GM19043 (cell line): ENCODE data around the gene CHRNA4.

Experiments
- ATAC-seq: cut with Tn5 transposase; IDR thresholded peaks from one replicate; pipeline ENCODE4 v1.9.1; 2021; ENCODE audit warnings: low read depth; ENCODE audit not compliant: unreplicated experiment

CHRNA4 gene

GRCh38 chr20:63360850-63361518, at the start of gene CHRNA4:
TSS of gene CHRNA4 (minus strand) at chr20:63361349. CDS start at chr20:63361165, 184 bp downstream.
- no peak for ATAC-seq

GRCh38 chr20:63409834-63410435, 48.8 kb upstream of the CHRNA4 start:
- ATAC-seq, result no peak

- ATAC-seq, result no peak
Measured at GRCh38 chr20:63409066-63409833, 48.1 kb upstream of the CHRNA4 start.

- no peak for ATAC-seq
Measured at GRCh38 chr20:63408684-63409046, 47.5 kb upstream of the CHRNA4 start.

- ATAC-seq, result no peak
Measured at GRCh38 chr20:63407928-63408683, 47.0 kb upstream of the CHRNA4 start.

- ATAC-seq, result no peak
Measured at GRCh38 chr20:63406617-63407245, 45.6 kb upstream of the CHRNA4 start.

- no peak for ATAC-seq
Measured at GRCh38 chr20:63406011-63406410, 44.9 kb upstream of the CHRNA4 start.

- ATAC-seq, result no peak
Measured at GRCh38 chr20:63405102-63405730, 44.1 kb upstream of the CHRNA4 start.

GRCh38 chr20:63404129-63405085, 43.3 kb upstream of the CHRNA4 start:
- no peak for ATAC-seq

- no peak for ATAC-seq
Measured at GRCh38 chr20:63403403-63404105, 42.4 kb upstream of the CHRNA4 start.

- no peak for ATAC-seq
Measured at GRCh38 chr20:63402860-63403220, 41.7 kb upstream of the CHRNA4 start.

- ATAC-seq, result no peak
Measured at GRCh38 chr20:63402181-63402859, 41.2 kb upstream of the CHRNA4 start.

- no peak for ATAC-seq
Measured at GRCh38 chr20:63401384-63402110, 40.4 kb upstream of the CHRNA4 start.

- ATAC-seq, result no peak
Measured at GRCh38 chr20:63400486-63401210, 39.5 kb upstream of the CHRNA4 start.

- ATAC-seq, result no peak
Measured at GRCh38 chr20:63399596-63400375, 38.6 kb upstream of the CHRNA4 start.
